Activated CD8-positive, alpha-beta T cell treated with anti-CD3 and anti-CD28 coated beads, Interleukin-2, amount 10 ng/mL, durations not matched to agents 7 days and 5 days (primary cell): ENCODE results near the gene ARPC1A. TPM values are rescaled to one million over a fixed set of nuclear protein-coding genes. Genes with fewer than 3 reads are reported as not detected.
"Not testable (repeated sequence)": the region's sequence is repeated elsewhere in the genome, so short reads cannot be mapped to it uniquely, and the experiment has no call there.

Experiments
- ATAC-seq: fragments of 150-1000 bp; cut with Tn5 transposase; one replicate; pipeline ENCODE4 v1.10.0; 2021; ENCODE audit warnings: moderate library complexity
- CTCF ChIA-PET: fragments of 350-600 bp; sonication (Branson Sonifier 250); formaldehyde crosslinking; loops from one replicate; lab custom pipeline; 2021; ENCODE audit warnings: antibody characterized with exemption; lab: Charles Lee
- POLR2A ChIA-PET: fragments of 350-600 bp; sonication (Branson Sonifier 250); formaldehyde crosslinking; loops from one replicate; lab custom pipeline; 2021; ENCODE audit warnings: antibody characterized with exemption; lab: Charles Lee
- DNase-seq: peaks from one replicate; pipeline ENCODE4 v3.0.0-alpha.2; 2020
- H3K27ac Mint-ChIP-seq: one replicate; pipeline ENCODE4 v1.8.0; 2021; ENCODE audit warnings: mild to moderate bottlenecking, mixed read lengths
- H3K27me3 Mint-ChIP-seq: one replicate; pipeline ENCODE4 v1.8.0; 2021; ENCODE audit warnings: low read depth, mixed read lengths
- H3K36me3 Mint-ChIP-seq: one replicate; pipeline ENCODE4 v1.8.0; 2021; ENCODE audit warnings: low read depth, mixed read lengths
- H3K4me1 Mint-ChIP-seq: one replicate; pipeline ENCODE4 v1.8.0; 2021; ENCODE audit warnings: low read depth, mixed read lengths
- H3K4me3 Mint-ChIP-seq: one replicate; pipeline ENCODE4 v1.8.0; 2021; ENCODE audit warnings: mild to moderate bottlenecking, mixed read lengths
- H3K9me3 Mint-ChIP-seq: one replicate; pipeline ENCODE4 v1.8.0; 2022; ENCODE audit warnings: mixed read lengths; ENCODE audit not compliant: insufficient read depth
- total RNA-seq, 2 experiments: library from RNA; stranded (reverse); gene quantifications; one replicate each; pipeline ENCODE4 v1.2.3, GENCODE V29; 2021

Gene ARPC1A
- total RNA-seq, 2 experiments from 2014 or later = 51.4 to 56.1 TPM

- ATAC-seq (no peak), DNase-seq (no peak)
- ChIA-PET CTCF (interaction anchor here (0.6 kb wide), 1 partner anchor 13 kb away, joined by 3 read pairs; no protein-coding TSS in a partner anchor), POLR2A (no interaction called here)
- Mint-ChIP-seq H3K27me3 (no peaks in the 10 kb centered on the region), H3K36me3 (peaks cover 37% of the 10 kb centered on the region), H3K4me3 (no peak overlapping the region), H3K27ac (peak overlapping the region; percentile 37), H3K4me1 (peaks cover 31% of the 10 kb centered on the region), H3K9me3 (no peaks in the 10 kb centered on the region)
These were observed 78.1 kb downstream of the ARPC1A start for GRCh38 chr7:99403764-99404163.

GRCh38 chr7:99404235-99404976 lies 78.7 kb downstream of the ARPC1A start:
- H3K27me3 Mint-ChIP-seq = no peaks in the 10 kb centered on the region
- H3K27ac Mint-ChIP-seq = peak overlapping the region; percentile 37
- H3K36me3 Mint-ChIP-seq = peaks cover 36% of the 10 kb centered on the region
- DNase-seq = no peak
- no peak for ATAC-seq
- CTCF ChIA-PET = no interaction called here
- H3K9me3 Mint-ChIP-seq = no peaks in the 10 kb centered on the region
- no peak overlapping the region for H3K4me3 Mint-ChIP-seq
- H3K4me1 Mint-ChIP-seq = peaks cover 29% of the 10 kb centered on the region
- POLR2A ChIA-PET = interaction anchor here (0.6 kb wide), 1 partner anchor 10 kb away, joined by 3 read pairs; no protein-coding TSS in a partner anchor

- no peak for DNase-seq
- POLR2A ChIA-PET = no interaction called here
- no peak for ATAC-seq
- H3K27ac Mint-ChIP-seq = no peak overlapping the region
- no peak overlapping the region for H3K4me3 Mint-ChIP-seq
- CTCF ChIA-PET = interaction anchor here (1.0 kb wide), 1 partner anchor 18 kb away, joined by 4 read pairs; no protein-coding TSS in a partner anchor
- peaks cover 38% of the 10 kb centered on the region for H3K36me3 Mint-ChIP-seq
- peaks cover 33% of the 10 kb centered on the region for H3K4me1 Mint-ChIP-seq
- no peaks in the 10 kb centered on the region for H3K27me3 Mint-ChIP-seq
- no peaks in the 10 kb centered on the region for H3K9me3 Mint-ChIP-seq
These were observed 79.3 kb downstream of the ARPC1A start for GRCh38 chr7:99404977-99405320.

GRCh38 chr7:99406557-99406956 lies 80.9 kb downstream of the ARPC1A start:
- ChIA-PET CTCF (interaction anchor here (1.2 to 3.2 kb wide), 7 partner anchors 7 to 345 kb away, joined by 3 to 17 read pairs (median 6); no protein-coding TSS in a partner anchor), POLR2A (interaction anchor here (1.0 to 4.0 kb wide), 8 partner anchors 7 to 151 kb away, joined by 3 to 53 read pairs (median 23); partner anchors contain the start of genes ARPC1B, ZKSCAN5 and ZNF655)
- no peak for ATAC-seq
- Mint-ChIP-seq H3K4me1 (peaks cover 46% of the 10 kb centered on the region), H3K9me3 (no peaks in the 10 kb centered on the region), H3K4me3 (peak overlapping the region; percentile 98), H3K27ac (peak overlapping the region; percentile 99), H3K27me3 (no peaks in the 10 kb centered on the region), H3K36me3 (peaks cover 34% of the 10 kb centered on the region)
- DNase-seq = peak; percentile 33

- Mint-ChIP-seq H3K4me1 (peaks cover 48% of the 10 kb centered on the region), H3K27me3 (no peaks in the 10 kb centered on the region), H3K36me3 (peaks cover 39% of the 10 kb centered on the region), H3K27ac (peak overlapping the region; percentile 99), H3K4me3 (peak overlapping the region; percentile 98), H3K9me3 (no peaks in the 10 kb centered on the region)
- DNase-seq (peak; percentile 49), ATAC-seq (peak; percentile 13)
- ChIA-PET POLR2A (interaction anchor here (0.7 to 4.0 kb wide), 12 partner anchors 8 to 674 kb away, joined by 3 to 53 read pairs (median 10); partner anchors contain the start of genes ARPC1B, CPSF4, PTCD1 and ZKSCAN5), CTCF (interaction anchor here (1.0 to 3.2 kb wide), 9 partner anchors 9 to 347 kb away, joined by 3 to 17 read pairs (median 4); no protein-coding TSS in a partner anchor)
These were observed 82.2 kb downstream of the ARPC1A start for GRCh38 chr7:99407872-99408378.

GRCh38 chr7:99408379-99409191 lies 82.9 kb downstream of the ARPC1A start, which contains the start of the genes BUD31 and PDAP1:
TSS of gene BUD31 (plus strand) at chr7:99408969. CDS start at chr7:99411093, 2,124 bp downstream.
TSS of gene PDAP1 (minus strand) at chr7:99408597. CDS start at chr7:99408548, 49 bp downstream.
- Mint-ChIP-seq H3K27ac (peak within 1 kb of the TSS; percentile 99), H3K36me3 (peaks cover 39% of the 10 kb centered on the region), H3K4me1 (peaks cover 49% of the 10 kb centered on the region), H3K4me3 (peak within 1 kb of the TSS; percentile 98), H3K9me3 (no peaks in the 10 kb centered on the region), H3K27me3 (no peaks in the 10 kb centered on the region)
- ChIA-PET POLR2A (interaction anchor here (0.6 to 4.0 kb wide), 27 partner anchors 9 to 690 kb away, joined by 3 to 53 read pairs (median 4); partner anchors contain the start of genes ARPC1A, ARPC1B, ATP5MF and CPSF4), CTCF (interaction anchor here (0.6 to 3.2 kb wide), 11 partner anchors 10 to 67 kb away, joined by 3 to 17 read pairs (median 3); partner anchors contain the start of genes CPSF4 and PTCD1)
- DNase-seq (peak; percentile 95), ATAC-seq (peak; percentile 84)

- Mint-ChIP-seq H3K27me3 (no peaks in the 10 kb centered on the region), H3K36me3 (peaks cover 34% of the 10 kb centered on the region), H3K4me1 (peaks cover 48% of the 10 kb centered on the region), H3K27ac (peak overlapping the region; percentile 99), H3K9me3 (no peaks in the 10 kb centered on the region), H3K4me3 (peak overlapping the region; percentile 98)
- POLR2A ChIA-PET = interaction anchor here (0.6 to 4.0 kb wide), 24 partner anchors 8 to 690 kb away, joined by 3 to 53 read pairs (median 4); partner anchors contain the start of genes ARPC1A, ARPC1B, ATP5MF and CPSF4
- no peak for DNase-seq
- ATAC-seq = peak; percentile 14
- CTCF ChIA-PET = interaction anchor here (0.6 to 3.2 kb wide), 9 partner anchors 10 to 67 kb away, joined by 3 to 17 read pairs (median 3); partner anchors contain the start of genes CPSF4 and PTCD1
These were observed 83.5 kb downstream of the ARPC1A start for GRCh38 chr7:99409192-99409572.

GRCh38 chr7:99409806-99410205 lies 84.1 kb downstream of the ARPC1A start:
- ChIA-PET POLR2A (interaction anchor here (1.1 to 3.4 kb wide), 6 partner anchors 10 to 91 kb away, joined by 4 to 23 read pairs (median 6); partner anchors contain the start of genes ARPC1A and ZNF394), CTCF (interaction anchor here (1.6 to 1.9 kb wide), 2 partner anchors 44 to 49 kb away, joined by 3 to 4 read pairs; no protein-coding TSS in a partner anchor)
- H3K27me3 Mint-ChIP-seq = no peaks in the 10 kb centered on the region
- peaks cover 34% of the 10 kb centered on the region for H3K36me3 Mint-ChIP-seq
- ATAC-seq (no peak), DNase-seq (no peak)
- H3K27ac Mint-ChIP-seq = peak overlapping the region; percentile 99
- H3K4me3 Mint-ChIP-seq = peak overlapping the region; percentile 98
- no peaks in the 10 kb centered on the region for H3K9me3 Mint-ChIP-seq
- H3K4me1 Mint-ChIP-seq = peaks cover 44% of the 10 kb centered on the region

- no peaks in the 10 kb centered on the region for H3K27me3 Mint-ChIP-seq
- H3K9me3 Mint-ChIP-seq = no peaks in the 10 kb centered on the region
- H3K36me3 Mint-ChIP-seq = peaks cover 42% of the 10 kb centered on the region
- H3K4me3 Mint-ChIP-seq = peak overlapping the region; percentile 98
- ATAC-seq = no peak
- DNase-seq = no peak
- CTCF ChIA-PET = interaction anchor here (1.9 kb wide), 1 partner anchor 45 kb away, joined by 4 read pairs; no protein-coding TSS in a partner anchor
- POLR2A ChIA-PET = interaction anchor here (2.3 kb wide), 1 partner anchor 9 kb away, joined by 6 read pairs; no protein-coding TSS in a partner anchor
- H3K4me1 Mint-ChIP-seq = peaks cover 46% of the 10 kb centered on the region
- H3K27ac Mint-ChIP-seq = peak overlapping the region; percentile 39
These were observed 84.9 kb downstream of the ARPC1A start for GRCh38 chr7:99410635-99411034.

- Mint-ChIP-seq H3K4me1 (peaks cover 21% of the 10 kb centered on the region), H3K36me3 (peaks cover 70% of the 10 kb centered on the region)
- H3K27ac Mint-ChIP-seq, H3K27me3 Mint-ChIP-seq, H3K4me3 Mint-ChIP-seq, H3K9me3 Mint-ChIP-seq, ATAC-seq: not testable (repeated sequence)
- DNase-seq = peak; percentile 38
- ChIA-PET CTCF (interaction anchor here (0.7 to 2.1 kb wide), 2 partner anchors 8 to 13 kb away, joined by 4 to 8 read pairs; no protein-coding TSS in a partner anchor), POLR2A (interaction anchor here (0.6 kb wide), 1 partner anchor 137 kb away, joined by 4 read pairs; no protein-coding TSS in a partner anchor)
These were observed 89.9 kb downstream of the ARPC1A start for GRCh38 chr7:99415513-99416127.
